Esophagus muscularis mucosa (tissue), 4 donors: Measurements from ENCODE around the gene GP1BB. TPM values are rescaled to one million over a fixed set of nuclear protein-coding genes. Genes with fewer than 3 reads are reported as not detected.
"Not testable (repeated sequence)": the region's sequence is repeated elsewhere in the genome, so short reads cannot be mapped to it uniquely, and the experiment has no call there.

Experiments used
- DNase-seq: peaks from one replicate; pipeline ENCODE4 v3.0.0-alpha.2; 2017; ENCODE audit errors: extremely low spot score
- H3K27ac ChIP-seq, 4 donors: fragments of 200-600 bp; sonication (generic); replicated peaks in 1 of 4; 1 replicate in 3 of 4; 2 replicates in 1 of 4; pipeline ENCODE4 v1.5.1; 2016 to 2019; ENCODE audit warnings: mild to moderate bottlenecking in 1 of 4
- H3K27me3 ChIP-seq, 4 donors: fragments of 200-600 bp; sonication (generic); one replicate each; pipeline versions ENCODE4 v1.5.1 to v1.6.0; 2016 to 2019
- H3K36me3 ChIP-seq, 4 donors: fragments of 200-600 bp; sonication (generic); one replicate each; pipeline ENCODE4 v1.5.1; 2016 to 2019
- H3K4me1 ChIP-seq, 4 donors: fragments of 200-600 bp; sonication (generic); one replicate each; pipeline ENCODE4 v1.5.1; 2016 to 2019
- H3K4me3 ChIP-seq, 4 donors: fragments of 200-600 bp; sonication (generic); 1 replicate in 2 of 4; 2 replicates in 2 of 4; pipeline ENCODE4 v1.5.1; 2016 to 2019; ENCODE audit warnings: mild to moderate bottlenecking in 4 of 4, moderate library complexity in 1 of 4
- H3K9me3 ChIP-seq, 4 donors: fragments of 200-600 bp; sonication (generic); 1 replicate in 3 of 4; 2 replicates in 1 of 4; pipeline ENCODE4 v1.5.1; 2016 to 2019
- EP300 ChIP-seq: sonication (generic); formaldehyde crosslinking; IDR thresholded peaks from one replicate; pipeline ENCODE4 v1.6.1; 2017; ENCODE audit warnings: antibody characterized with exemption
- POLR2A ChIP-seq: fragments of 450-650 bp; IDR thresholded peaks from one replicate; pipeline ENCODE4 v1.6.1; 2017; ENCODE audit warnings: antibody characterized with exemption, moderate library complexity, mild to moderate bottlenecking, low read depth
- POLR2AphosphoS5 ChIP-seq, 2 donors: sonication (generic); formaldehyde crosslinking; IDR thresholded peaks; one replicate each; pipeline ENCODE4 v1.6.1; 2017; ENCODE audit warnings: antibody characterized with exemption in 2 of 2
- WGBS: methylation state at CpG from one replicate; pipeline ENCODE4 v1.1.5; 2018; 5-methylcytosine and 5-hydroxymethylcytosine counted together
- intact Hi-C: fragments of 100-400 bp; cut with DNase I; formaldehyde crosslinking; loops from one replicate; pipeline ENCODE4 v1.15.1; 2023
- total RNA-seq, 4 donors: library from RNA; depleted of rRNA; stranded (reverse); fragments of >200 nt; gene quantifications; one replicate each; pipeline versions ENCODE4 v1.1.0 to v1.2.1, GENCODE V29; 2016
- TF ChIP-seq, protein P1 (sequence below), 3 experiments: fragments of 200-600 bp in 2 of 3; fragments of 450-650 bp in 1 of 3; sonication (generic) in 2 of 3; IDR thresholded peaks; one replicate each; pipeline ENCODE4 v1.5.1; 2017 to 2019; ENCODE audit warnings: antibody characterized with exemption in 3 of 3, mild to moderate bottlenecking in 2 of 3, moderate library complexity in 1 of 3

GP1BB gene
- total RNA-seq, 4 donors from 2014 or later = 1.7 to 16.7 (median 5.7) TPM

GRCh38 chr22:19722178-19722981, 959 bp upstream of the GP1BB start:
- no peak overlapping the region for H3K4me3 ChIP-seq
- DNase-seq = no peak
- 82% methylated on average over 21 of the region's 60 CpGs for WGBS
- H3K36me3 ChIP-seq = peaks cover 0 to 29% (median 26%) of the 10 kb centered on the region in 4 donors
- H3K27ac ChIP-seq = no peak overlapping the region
- H3K9me3 ChIP-seq = no peaks in the 10 kb centered on the region
- H3K4me1 ChIP-seq = peaks cover 36 to 46% (median 40%) of the 10 kb centered on the region in 4 donors
- no peak for TF ChIP-seq POLR2AphosphoS5 (IDR thresholded peaks at IDR 0.05)
- H3K27me3 ChIP-seq = peaks cover 0 to 76% (median 5%) of the 10 kb centered on the region in 4 donors
- intact Hi-C loops = no loop called here

- no peak for DNase-seq
- intact Hi-C loops = no loop called here
- Histone ChIP-seq H3K4me1 (peaks cover 31 to 46% (median 35%) of the 10 kb centered on the region in 4 donors), H3K36me3 (peaks cover 0 to 29% (median 26%) of the 10 kb centered on the region in 4 donors), H3K27me3 (peaks cover 0 to 76% (median 5%) of the 10 kb centered on the region in 4 donors), H3K27ac (no peak overlapping the region), H3K9me3 (no peaks in the 10 kb centered on the region), H3K4me3 (no peak overlapping the region)
- 98% methylated on average over 8 of the region's 15 CpGs for WGBS
- no peak for TF ChIP-seq EP300
- no peak for TF ChIP-seq POLR2A
- no peak for TF ChIP-seq POLR2AphosphoS5 (IDR thresholded peaks at IDR 0.05)
- TF ChIP-seq, protein P1, sequence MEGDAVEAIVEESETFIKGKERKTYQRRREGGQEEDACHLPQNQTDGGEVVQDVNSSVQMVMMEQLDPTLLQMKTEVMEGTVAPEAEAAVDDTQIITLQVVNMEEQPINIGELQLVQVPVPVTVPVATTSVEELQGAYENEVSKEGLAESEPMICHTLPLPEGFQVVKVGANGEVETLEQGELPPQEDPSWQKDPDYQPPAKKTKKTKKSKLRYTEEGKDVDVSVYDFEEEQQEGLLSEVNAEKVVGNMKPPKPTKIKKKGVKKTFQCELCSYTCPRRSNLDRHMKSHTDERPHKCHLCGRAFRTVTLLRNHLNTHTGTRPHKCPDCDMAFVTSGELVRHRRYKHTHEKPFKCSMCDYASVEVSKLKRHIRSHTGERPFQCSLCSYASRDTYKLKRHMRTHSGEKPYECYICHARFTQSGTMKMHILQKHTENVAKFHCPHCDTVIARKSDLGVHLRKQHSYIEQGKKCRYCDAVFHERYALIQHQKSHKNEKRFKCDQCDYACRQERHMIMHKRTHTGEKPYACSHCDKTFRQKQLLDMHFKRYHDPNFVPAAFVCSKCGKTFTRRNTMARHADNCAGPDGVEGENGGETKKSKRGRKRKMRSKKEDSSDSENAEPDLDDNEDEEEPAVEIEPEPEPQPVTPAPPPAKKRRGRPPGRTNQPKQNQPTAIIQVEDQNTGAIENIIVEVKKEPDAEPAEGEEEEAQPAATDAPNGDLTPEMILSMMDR (IDR thresholded peaks at IDR 0.05) = no peak
Measured at GRCh38 chr22:19722982-19723231, 432 bp upstream of the GP1BB start.

DNA sequence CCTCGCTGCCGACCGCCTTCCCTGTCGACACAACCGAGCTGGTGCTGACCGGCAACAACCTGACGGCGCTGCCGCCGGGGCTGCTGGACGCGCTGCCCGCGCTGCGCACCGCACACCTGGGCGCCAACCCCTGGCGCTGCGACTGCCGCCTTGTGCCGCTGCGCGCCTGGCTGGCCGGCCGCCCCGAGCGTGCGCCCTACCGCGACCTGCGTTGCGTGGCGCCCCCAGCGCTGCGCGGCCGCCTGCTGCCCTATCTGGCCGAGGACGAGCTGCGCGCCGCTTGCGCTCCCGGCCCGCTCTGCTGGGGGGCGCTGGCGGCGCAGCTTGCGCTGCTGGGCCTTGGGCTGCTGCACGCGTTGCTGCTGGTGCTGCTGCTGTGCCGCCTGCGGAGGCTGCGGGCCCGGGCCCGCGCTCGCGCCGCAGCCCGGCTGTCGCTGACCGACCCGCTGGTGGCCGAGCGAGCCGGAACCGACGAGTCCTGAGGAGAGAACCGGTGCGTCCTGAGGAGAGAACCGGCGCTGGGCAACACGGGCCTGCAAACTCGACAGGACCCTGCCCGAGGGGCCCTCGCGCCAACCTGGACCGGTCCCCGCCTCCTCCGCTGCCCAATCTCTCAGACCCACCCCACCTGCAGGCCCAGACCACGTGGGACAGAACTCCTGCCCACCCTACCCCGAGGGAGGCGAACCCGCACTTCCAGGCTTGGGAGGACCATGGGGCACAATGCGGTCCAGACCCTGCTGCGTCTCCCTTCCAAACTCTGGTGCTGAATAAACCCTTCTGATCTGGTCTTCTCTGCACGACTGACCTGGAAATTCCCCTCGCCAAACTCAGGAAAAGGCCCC, 866 bp downstream of the GP1BB start:
- no peak for DNase-seq
- TF ChIP-seq EP300 (no peak), POLR2A (no peak), POLR2AphosphoS5 (IDR thresholded peaks at IDR 0.05) (no peak)
- TF ChIP-seq, protein P1 (IDR thresholded peaks at IDR 0.05) = no peak
- WGBS = 23% methylated on average over 35 of the region's 89 CpGs
- intact Hi-C loops = no loop called here
- Histone ChIP-seq H3K4me3 (peak overlapping the region; percentile 9 to 35 (median 24)), H3K9me3 (no peaks in the 10 kb centered on the region), H3K27me3 (peaks cover 0 to 65% (median 5%) of the 10 kb centered on the region in 4 donors), H3K36me3 (peaks cover 0 to 29% (median 26%) of the 10 kb centered on the region in 4 donors), H3K27ac (no peak overlapping the region), H3K4me1 (peaks cover 19 to 38% (median 24%) of the 10 kb centered on the region in 4 donors)

DNA sequence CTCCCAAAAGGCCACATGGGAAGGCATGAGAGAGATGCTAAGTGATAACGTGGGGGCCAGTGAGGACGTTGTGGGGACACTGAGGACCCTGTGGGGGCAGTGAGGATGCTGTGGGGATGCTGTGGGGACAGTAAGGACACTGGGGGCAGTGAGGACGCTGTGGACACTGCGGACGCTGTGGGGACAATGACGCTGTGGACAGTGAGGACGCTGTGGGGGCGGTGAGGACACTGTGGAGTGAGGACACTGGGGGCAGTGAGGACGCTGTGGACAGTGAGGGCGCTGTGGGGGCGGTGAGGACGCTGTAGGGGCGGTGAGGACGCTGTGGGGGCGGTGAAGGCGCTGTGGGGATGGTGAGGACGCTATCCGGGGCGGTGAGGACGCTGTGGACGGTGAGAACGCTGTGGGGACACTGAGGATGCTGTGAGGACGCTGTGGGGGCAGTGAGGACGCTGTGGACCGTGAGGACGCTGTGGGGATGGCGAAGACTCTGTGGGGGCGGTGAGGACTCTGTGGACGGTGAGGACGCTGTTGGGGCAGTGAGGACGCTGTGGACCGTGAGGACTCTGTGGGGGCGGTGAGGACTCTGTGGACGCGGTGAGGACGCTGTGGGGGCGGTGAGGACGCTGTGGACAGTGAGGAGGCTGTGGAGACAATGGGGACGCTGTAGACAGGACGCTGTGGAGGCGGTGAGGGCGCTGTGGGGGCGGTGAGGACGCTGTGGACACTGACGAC, 1.8 kb downstream of the GP1BB start:
- intact Hi-C loops = no loop called here

DNA sequence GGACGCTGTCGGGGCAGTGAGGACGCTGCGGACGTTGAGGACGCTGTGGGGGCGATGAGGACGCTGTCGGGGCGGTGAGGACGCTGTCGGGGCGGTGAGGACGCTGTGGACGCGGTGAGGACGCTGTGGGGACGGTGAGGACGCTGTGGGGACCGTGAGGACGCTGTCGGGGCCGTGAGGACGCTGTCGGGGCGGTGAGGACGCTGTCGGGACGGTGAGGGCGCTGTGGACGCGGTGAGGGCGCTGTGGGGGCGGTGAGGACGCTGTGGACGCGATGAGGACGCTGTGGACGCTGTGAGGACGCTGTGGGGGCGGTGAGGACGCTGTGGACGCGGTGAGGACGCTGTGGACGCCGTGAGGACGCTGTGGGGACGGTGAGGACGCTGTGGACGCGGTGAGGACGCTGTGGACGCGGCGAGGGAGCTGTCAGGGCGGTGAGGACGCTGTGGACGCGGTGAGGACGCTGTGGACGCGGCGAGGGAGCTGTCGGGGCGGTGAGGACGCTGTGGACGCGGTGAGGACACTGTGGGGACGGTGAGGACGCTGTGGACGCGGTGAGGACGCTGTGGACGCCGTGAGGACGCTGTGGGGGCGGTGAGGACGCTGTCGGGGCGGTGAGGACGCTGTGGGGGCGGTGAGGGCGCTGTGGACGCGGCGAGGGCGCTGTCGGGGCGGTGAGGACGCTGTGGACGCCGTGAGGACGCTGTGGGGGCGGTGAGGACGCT, 2.9 kb downstream of the GP1BB start:
- H3K27ac ChIP-seq, H3K4me3 ChIP-seq, intact Hi-C loops, H3K9me3 ChIP-seq, DNase-seq: not testable (repeated sequence)
- WGBS = 85% methylated on average over 96 of the region's 96 CpGs
- Histone ChIP-seq H3K4me1 (peaks cover 22 to 31% (median 29%) of the 10 kb centered on the region in 4 donors), H3K27me3 (peaks cover 0 to 53% (median 8%) of the 10 kb centered on the region in 4 donors), H3K36me3 (peaks cover 0 to 16% (median 14%) of the 10 kb centered on the region in 4 donors)

More for the DNA sequence above, 1.8 kb downstream of the GP1BB start:
- peaks cover 0 to 26% (median 25%) of the 10 kb centered on the region in 4 donors for H3K36me3 ChIP-seq
- no peak for DNase-seq
- no peak overlapping the region for H3K4me3 ChIP-seq
- WGBS = 70% methylated on average over 45 of the region's 45 CpGs
- H3K9me3 ChIP-seq = no peaks in the 10 kb centered on the region
- TF ChIP-seq POLR2A (no peak), EP300 (no peak), POLR2AphosphoS5 (IDR thresholded peaks at IDR 0.05) (no peak)
- TF ChIP-seq, protein P1 (IDR thresholded peaks at IDR 0.05) = no peak
- H3K4me1 ChIP-seq = peaks cover 18 to 31% (median 20%) of the 10 kb centered on the region in 4 donors
- peaks cover 0 to 56% (median 5%) of the 10 kb centered on the region in 4 donors for H3K27me3 ChIP-seq
- H3K27ac ChIP-seq = no peak overlapping the region
